ENCODE measurements around the gene BST2.

BST2 gene

GRCh38 chr19:17394891-17395415 lies 10.5 kb downstream of the BST2 start:
- no peak for DNase-seq (ENCODE audit: low read depth)
- no peak overlapping the region for H3K4me3 ChIP-seq (ENCODE audit: control insufficient read depth, low read depth, low read length)
- peak; percentile 79 for TF ChIP-seq CTCF (IDR thresholded peaks at IDR 0.05; ENCODE audit: control insufficient read depth, insufficient read depth, low read depth, low read length, missing control alignments)

- DNase-seq (ENCODE audit: low read depth) = no peak
- no peak within 1 kb of the TSS for H3K4me3 ChIP-seq (ENCODE audit: control insufficient read depth, low read depth, low read length)
- TF ChIP-seq CTCF (IDR thresholded peaks at IDR 0.05; ENCODE audit: control insufficient read depth, insufficient read depth, low read depth, low read length, missing control alignments) = no peak
Measured at GRCh38 chr19:17393914-17394313, 11.5 kb downstream of the BST2 start, which contains the start of gene CCDC194. CCDC194 (minus strand) TSS chr19:17394196; CDS start chr19:17394158, 38 bp downstream.

DNA sequence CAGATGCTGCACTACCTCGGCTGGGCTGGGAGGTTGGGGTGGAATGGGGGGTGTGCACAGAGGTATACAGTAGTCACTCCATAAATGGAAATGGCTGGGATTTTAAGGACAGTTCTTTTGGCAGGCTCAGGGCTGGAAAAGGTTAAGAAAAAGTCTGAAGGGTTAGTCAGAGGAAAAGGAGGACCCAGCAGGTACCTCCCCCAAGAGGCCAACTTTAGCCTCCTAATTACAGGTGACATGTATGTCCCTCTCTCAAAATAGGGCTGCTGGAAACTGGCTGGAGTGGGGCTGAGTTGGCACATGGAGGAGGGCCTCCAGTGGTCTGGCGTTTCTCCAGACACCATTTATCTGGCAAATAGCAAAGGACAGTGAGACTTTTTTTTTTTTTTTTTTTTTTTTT lies 12.4 kb downstream of the BST2 start:
- H3K4me3 ChIP-seq (ENCODE audit: control insufficient read depth, low read depth, low read length) = no peak overlapping the region
- TF ChIP-seq CTCF (IDR thresholded peaks at IDR 0.05; ENCODE audit: control insufficient read depth, insufficient read depth, low read depth, low read length, missing control alignments) = no peak
- no peak for DNase-seq (ENCODE audit: low read depth)

GRCh38 chr19:17391371-17392151 lies 13.9 kb downstream of the BST2 start:
- no peak for DNase-seq (ENCODE audit: low read depth)
- TF ChIP-seq CTCF (IDR thresholded peaks at IDR 0.05; ENCODE audit: control insufficient read depth, insufficient read depth, low read depth, low read length, missing control alignments) = no peak
- peak overlapping the region; percentile 29 for H3K4me3 ChIP-seq (ENCODE audit: control insufficient read depth, low read depth, low read length)

- peak; percentile 43 for DNase-seq (ENCODE audit: low read depth)
- peak; percentile 59 for TF ChIP-seq CTCF (IDR thresholded peaks at IDR 0.05; ENCODE audit: control insufficient read depth, insufficient read depth, low read depth, low read length, missing control alignments)
- H3K4me3 ChIP-seq (ENCODE audit: control insufficient read depth, low read depth, low read length) = peak overlapping the region; percentile 64
Measured at GRCh38 chr19:17390665-17391370, 14.6 kb downstream of the BST2 start.

- no peak for DNase-seq (ENCODE audit: low read depth)
- TF ChIP-seq CTCF (IDR thresholded peaks at IDR 0.05; ENCODE audit: control insufficient read depth, insufficient read depth, low read depth, low read length, missing control alignments) = no peak
- H3K4me3 ChIP-seq (ENCODE audit: control insufficient read depth, low read depth, low read length) = peak overlapping the region; percentile 64
Measured at GRCh38 chr19:17389957-17390664, 15.3 kb downstream of the BST2 start.

Measured in AG09309 (cell line).